ENCODE measurements around the gene IPPK.

The IPPK gene

GRCh38 chr9:92711844-92712243 lies 41.9 kb upstream of the IPPK start:
- H2AFZ ChIP-seq (ENCODE audit: low read length), result no peak overlapping the region
- no peaks in the 10 kb centered on the region for H3K79me1 ChIP-seq (ENCODE audit: low read depth, low read length)
- no peak overlapping the region for H3K4me2 ChIP-seq (ENCODE audit: insufficient read depth, low read length, poor library complexity, severe bottlenecking)
- no peak overlapping the region for H2BK12ac ChIP-seq (ENCODE audit: low read length)
- no peak overlapping the region for H4K8ac ChIP-seq (ENCODE audit: low read depth, low read length)
- H3K14ac ChIP-seq (ENCODE audit: low read length), result no peak overlapping the region
- H3K9me3 ChIP-seq (replicated peaks in 1 of 2; ENCODE audit: control insufficient read depth in 2 of 2, insufficient read depth in 1 of 2, low read depth in 1 of 2, low read length in 2 of 2), result no peaks in the 10 kb centered on the region
- H3K27ac ChIP-seq (replicated peaks; ENCODE audit: low read length), result no peak overlapping the region
- H3K27me3 ChIP-seq (ENCODE audit: control insufficient read depth in 3 of 3, insufficient read depth in 3 of 3, low read depth in 1 of 3, low read length in 3 of 3), result no peaks in the 10 kb centered on the region
- H2BK15ac ChIP-seq (ENCODE audit: low read length), result no peak overlapping the region
- H3K9ac ChIP-seq (ENCODE audit: low read depth, low read length, poor library complexity), result no peak overlapping the region
- no peak overlapping the region for H2BK120ac ChIP-seq (ENCODE audit: low read depth, low read length)
- DNase-seq (ENCODE audit: low spot score), result no peak
- no peak overlapping the region for H2AK5ac ChIP-seq (ENCODE audit: low read depth, low read length)
- no CpG with 5 or more reads among the region's 6 CpGs for WGBS, 2 donors (ENCODE audit: extremely low coverage in 2 of 2, insufficient read length in 2 of 2, insufficient replicate concordance in 1 of 2)
- no peak overlapping the region for H2BK5ac ChIP-seq (ENCODE audit: low read length)
- H3K18ac ChIP-seq (ENCODE audit: low read length), result no peak overlapping the region
- no peak overlapping the region for H3K4ac ChIP-seq (ENCODE audit: low read length)
- no peak overlapping the region for H3K23ac ChIP-seq (ENCODE audit: low read depth, low read length, poor library complexity)
- H3K4me3 ChIP-seq (ENCODE audit: low read length in 2 of 2), result no peak overlapping the region
- no peaks in the 10 kb centered on the region for H3K4me1 ChIP-seq (ENCODE audit: control insufficient read depth in 2 of 2, insufficient read depth in 1 of 2, low read depth in 1 of 2, low read length in 2 of 2)
- H4K91ac ChIP-seq (ENCODE audit: low read depth, low read length, poor library complexity), result no peak overlapping the region
- H3K36me3 ChIP-seq (replicated peaks in 1 of 2; ENCODE audit: control insufficient read depth in 2 of 2, insufficient read depth in 2 of 2, low read length in 2 of 2), result peaks cover 37 to 80% of the 10 kb centered on the region in 2 donors

- H3K36me3 ChIP-seq (replicated peaks in 1 of 2; ENCODE audit: control insufficient read depth in 2 of 2, insufficient read depth in 2 of 2, low read length in 2 of 2), result peaks cover 34 to 73% of the 10 kb centered on the region in 2 donors
These were observed 41.2 kb upstream of the IPPK start for GRCh38 chr9:92711146-92711545.

GRCh38 chr9:92710368-92710767 lies 40.4 kb upstream of the IPPK start:
- DNase-seq (ENCODE audit: low spot score), result no peak
- Histone ChIP-seq H3K79me1 (ENCODE audit: low read depth, low read length) (no peaks in the 10 kb centered on the region), H3K14ac (ENCODE audit: low read length) (no peak overlapping the region), H3K27me3 (ENCODE audit: control insufficient read depth in 3 of 3, insufficient read depth in 3 of 3, low read depth in 1 of 3, low read length in 3 of 3) (no peaks in the 10 kb centered on the region), H3K23ac (ENCODE audit: low read depth, low read length, poor library complexity) (no peak overlapping the region), H3K4ac (ENCODE audit: low read length) (no peak overlapping the region), H2BK12ac (ENCODE audit: low read length) (no peak overlapping the region), H3K9ac (ENCODE audit: low read depth, low read length, poor library complexity) (no peak overlapping the region), H4K8ac (ENCODE audit: low read depth, low read length) (no peak overlapping the region), H3K4me1 (ENCODE audit: control insufficient read depth in 2 of 2, insufficient read depth in 1 of 2, low read depth in 1 of 2, low read length in 2 of 2) (no peaks in the 10 kb centered on the region), H3K9me3 (replicated peaks in 1 of 2; ENCODE audit: control insufficient read depth in 2 of 2, insufficient read depth in 1 of 2, low read depth in 1 of 2, low read length in 2 of 2) (no peaks in the 10 kb centered on the region), H3K18ac (ENCODE audit: low read length) (no peak overlapping the region), H4K91ac (ENCODE audit: low read depth, low read length, poor library complexity) (no peak overlapping the region), H2AFZ (ENCODE audit: low read length) (no peak overlapping the region), H2AK5ac (ENCODE audit: low read depth, low read length) (no peak overlapping the region), H2BK5ac (ENCODE audit: low read length) (no peak overlapping the region), H3K4me3 (ENCODE audit: low read length in 2 of 2) (no peak overlapping the region), H2BK120ac (ENCODE audit: low read depth, low read length) (no peak overlapping the region), H3K36me3 (replicated peaks in 1 of 2; ENCODE audit: control insufficient read depth in 2 of 2, insufficient read depth in 2 of 2, low read length in 2 of 2) (peaks cover 27 to 66% of the 10 kb centered on the region in 2 donors), H3K27ac (replicated peaks; ENCODE audit: low read length) (no peak overlapping the region), H2BK15ac (ENCODE audit: low read length) (no peak overlapping the region), H3K4me2 (ENCODE audit: insufficient read depth, low read length, poor library complexity, severe bottlenecking) (no peak overlapping the region)
- no CpG with 5 or more reads among the region's 3 CpGs for WGBS, 2 donors (ENCODE audit: extremely low coverage in 2 of 2, insufficient read length in 2 of 2, insufficient replicate concordance in 1 of 2)

More at GRCh38 chr9:92711146-92711545, 41.2 kb upstream of the IPPK start:
- H3K9me3 ChIP-seq (replicated peaks in 1 of 2; ENCODE audit: control insufficient read depth in 2 of 2, insufficient read depth in 1 of 2, low read depth in 1 of 2, low read length in 2 of 2), result no peaks in the 10 kb centered on the region
- no peaks in the 10 kb centered on the region for H3K4me1 ChIP-seq (ENCODE audit: control insufficient read depth in 2 of 2, insufficient read depth in 1 of 2, low read depth in 1 of 2, low read length in 2 of 2)
- no CpG with 5 or more reads among the region's 2 CpGs for WGBS, 2 donors (ENCODE audit: extremely low coverage in 2 of 2, insufficient read length in 2 of 2, insufficient replicate concordance in 1 of 2)
- H2AFZ ChIP-seq (ENCODE audit: low read length), result no peak overlapping the region
- no peak overlapping the region for H2BK5ac ChIP-seq (ENCODE audit: low read length)
- H4K91ac ChIP-seq (ENCODE audit: low read depth, low read length, poor library complexity), result no peak overlapping the region
- no peak overlapping the region for H3K4me3 ChIP-seq (ENCODE audit: low read length in 2 of 2)
- H2BK12ac ChIP-seq (ENCODE audit: low read length), result no peak overlapping the region
- no peak overlapping the region for H3K27ac ChIP-seq (replicated peaks; ENCODE audit: low read length)
- no peak overlapping the region for H2BK15ac ChIP-seq (ENCODE audit: low read length)
- no peak overlapping the region for H2BK120ac ChIP-seq (ENCODE audit: low read depth, low read length)
- H3K14ac ChIP-seq (ENCODE audit: low read length), result no peak overlapping the region
- no peak overlapping the region for H3K9ac ChIP-seq (ENCODE audit: low read depth, low read length, poor library complexity)
- H3K23ac ChIP-seq (ENCODE audit: low read depth, low read length, poor library complexity), result no peak overlapping the region
- no peaks in the 10 kb centered on the region for H3K79me1 ChIP-seq (ENCODE audit: low read depth, low read length)
- no peak overlapping the region for H4K8ac ChIP-seq (ENCODE audit: low read depth, low read length)
- H3K18ac ChIP-seq (ENCODE audit: low read length), result no peak overlapping the region
- DNase-seq (ENCODE audit: low spot score), result no peak
- H3K27me3 ChIP-seq (ENCODE audit: control insufficient read depth in 3 of 3, insufficient read depth in 3 of 3, low read depth in 1 of 3, low read length in 3 of 3), result no peaks in the 10 kb centered on the region
- no peak overlapping the region for H2AK5ac ChIP-seq (ENCODE audit: low read depth, low read length)
- no peak overlapping the region for H3K4me2 ChIP-seq (ENCODE audit: insufficient read depth, low read length, poor library complexity, severe bottlenecking)
- H3K4ac ChIP-seq (ENCODE audit: low read length), result no peak overlapping the region

- no peak overlapping the region for H3K9ac ChIP-seq (ENCODE audit: low read depth, low read length, poor library complexity)
- H2AFZ ChIP-seq (ENCODE audit: low read length), result no peak overlapping the region
- no peak overlapping the region for H3K4me3 ChIP-seq (ENCODE audit: low read length in 2 of 2)
- no peak for DNase-seq (ENCODE audit: low spot score)
- H3K4me1 ChIP-seq (ENCODE audit: control insufficient read depth in 2 of 2, insufficient read depth in 1 of 2, low read depth in 1 of 2, low read length in 2 of 2), result no peaks in the 10 kb centered on the region
- no peak overlapping the region for H3K27ac ChIP-seq (replicated peaks; ENCODE audit: low read length)
- H3K27me3 ChIP-seq (ENCODE audit: control insufficient read depth in 3 of 3, insufficient read depth in 3 of 3, low read depth in 1 of 3, low read length in 3 of 3), result no peaks in the 10 kb centered on the region
- H3K4ac ChIP-seq (ENCODE audit: low read length), result no peak overlapping the region
- no peak overlapping the region for H2BK120ac ChIP-seq (ENCODE audit: low read depth, low read length)
- H3K23ac ChIP-seq (ENCODE audit: low read depth, low read length, poor library complexity), result no peak overlapping the region
- H4K8ac ChIP-seq (ENCODE audit: low read depth, low read length), result no peak overlapping the region
- no peak overlapping the region for H3K4me2 ChIP-seq (ENCODE audit: insufficient read depth, low read length, poor library complexity, severe bottlenecking)
- no peak overlapping the region for H2BK15ac ChIP-seq (ENCODE audit: low read length)
- no peak overlapping the region for H2AK5ac ChIP-seq (ENCODE audit: low read depth, low read length)
- H3K14ac ChIP-seq (ENCODE audit: low read length), result no peak overlapping the region
- no peak overlapping the region for H4K91ac ChIP-seq (ENCODE audit: low read depth, low read length, poor library complexity)
- H3K9me3 ChIP-seq (replicated peaks in 1 of 2; ENCODE audit: control insufficient read depth in 2 of 2, insufficient read depth in 1 of 2, low read depth in 1 of 2, low read length in 2 of 2), result no peaks in the 10 kb centered on the region
- peaks cover 23 to 62% of the 10 kb centered on the region in 2 donors for H3K36me3 ChIP-seq (replicated peaks in 1 of 2; ENCODE audit: control insufficient read depth in 2 of 2, insufficient read depth in 2 of 2, low read length in 2 of 2)
- no peak overlapping the region for H2BK12ac ChIP-seq (ENCODE audit: low read length)
- no peak overlapping the region for H2BK5ac ChIP-seq (ENCODE audit: low read length)
- no peak overlapping the region for H3K18ac ChIP-seq (ENCODE audit: low read length)
- no peaks in the 10 kb centered on the region for H3K79me1 ChIP-seq (ENCODE audit: low read depth, low read length)
- WGBS, 2 donors (ENCODE audit: extremely low coverage in 2 of 2, insufficient read length in 2 of 2, insufficient replicate concordance in 1 of 2), result no CpG with 5 or more reads among the region's 3 CpGs
These were observed 40.0 kb upstream of the IPPK start for GRCh38 chr9:92709954-92710353.

Data from neuronal stem cell (in vitro differentiated cells).